ENCODE data around the gene LTA4H.

LTA4H gene

DNA sequence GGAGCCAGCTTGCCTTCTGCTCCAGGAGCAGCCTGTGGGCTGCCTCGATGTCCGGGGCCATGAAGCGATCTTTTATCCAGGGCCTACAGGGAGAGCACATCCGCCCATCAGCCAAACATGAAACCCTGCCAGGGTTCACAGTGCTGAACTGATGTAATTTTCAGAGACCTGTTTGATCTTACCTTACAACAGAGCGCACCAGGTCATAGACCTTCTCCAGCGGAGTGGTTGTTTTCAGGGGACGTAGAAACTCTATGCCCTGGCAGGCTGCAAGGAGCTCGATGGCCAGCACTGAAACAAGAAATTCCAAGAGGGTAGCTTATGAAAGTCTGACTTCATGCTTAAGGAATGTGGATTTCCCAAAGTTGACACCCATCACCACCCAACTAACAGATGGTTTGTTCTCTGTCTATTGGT is 59.0 kb downstream of the LTA4H start:
- no peak for ATAC-seq

DNA sequence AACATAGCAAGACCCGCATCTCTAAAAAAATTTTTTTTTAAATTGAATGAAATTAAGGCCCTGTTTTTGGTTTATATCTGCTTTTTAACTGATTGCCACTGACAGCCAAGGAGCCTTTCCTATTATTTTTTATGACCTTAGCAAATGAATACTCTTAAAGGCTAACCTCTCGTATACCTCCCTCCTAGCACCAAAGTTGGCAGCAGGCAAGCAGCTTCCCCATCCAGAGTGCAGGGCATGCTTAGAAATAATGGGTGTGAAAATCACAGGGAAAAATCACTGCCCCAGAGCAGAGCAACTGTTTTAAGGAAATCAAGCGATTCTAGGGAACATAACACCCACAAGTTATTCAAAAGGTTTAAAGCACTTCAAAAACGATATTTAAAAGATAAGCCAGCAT is 59.9 kb downstream of the LTA4H start:
- TF ChIP-seq RARB (CRISPR knock-in tag; IDR thresholded peaks at IDR 0.05) (no peak), ESRRG (CRISPR knock-in tag; IDR thresholded peaks at IDR 0.05) (no peak), ZNF8 (CRISPR knock-in tag; IDR thresholded peaks at IDR 0.05) (no peak), TOX (CRISPR knock-in tag; IDR thresholded peaks at IDR 0.05; ENCODE audit: borderline replicate concordance) (no peak), SNAI2 (CRISPR knock-in tag; IDR thresholded peaks at IDR 0.05) (no peak), ZNF70 (CRISPR knock-in tag; IDR thresholded peaks at IDR 0.05) (no peak), OSR1 (CRISPR knock-in tag; IDR thresholded peaks at IDR 0.05) (no peak), ZFP3 (CRISPR knock-in tag; IDR thresholded peaks at IDR 0.05) (no peak), PPARA (CRISPR knock-in tag; IDR thresholded peaks at IDR 0.05; ENCODE audit: borderline replicate concordance) (no peak), BACH2 (CRISPR knock-in tag; IDR thresholded peaks at IDR 0.05; ENCODE audit: borderline replicate concordance) (no peak), ZNF565 (CRISPR knock-in tag; conservative IDR thresholded peaks at IDR 0.05; ENCODE audit: low read depth) (no peak), ZFP30 (CRISPR knock-in tag; IDR thresholded peaks at IDR 0.05) (no peak), ISL1 (CRISPR knock-in tag; IDR thresholded peaks at IDR 0.05) (no peak)
- TF ChIP-seq, protein P1, sequence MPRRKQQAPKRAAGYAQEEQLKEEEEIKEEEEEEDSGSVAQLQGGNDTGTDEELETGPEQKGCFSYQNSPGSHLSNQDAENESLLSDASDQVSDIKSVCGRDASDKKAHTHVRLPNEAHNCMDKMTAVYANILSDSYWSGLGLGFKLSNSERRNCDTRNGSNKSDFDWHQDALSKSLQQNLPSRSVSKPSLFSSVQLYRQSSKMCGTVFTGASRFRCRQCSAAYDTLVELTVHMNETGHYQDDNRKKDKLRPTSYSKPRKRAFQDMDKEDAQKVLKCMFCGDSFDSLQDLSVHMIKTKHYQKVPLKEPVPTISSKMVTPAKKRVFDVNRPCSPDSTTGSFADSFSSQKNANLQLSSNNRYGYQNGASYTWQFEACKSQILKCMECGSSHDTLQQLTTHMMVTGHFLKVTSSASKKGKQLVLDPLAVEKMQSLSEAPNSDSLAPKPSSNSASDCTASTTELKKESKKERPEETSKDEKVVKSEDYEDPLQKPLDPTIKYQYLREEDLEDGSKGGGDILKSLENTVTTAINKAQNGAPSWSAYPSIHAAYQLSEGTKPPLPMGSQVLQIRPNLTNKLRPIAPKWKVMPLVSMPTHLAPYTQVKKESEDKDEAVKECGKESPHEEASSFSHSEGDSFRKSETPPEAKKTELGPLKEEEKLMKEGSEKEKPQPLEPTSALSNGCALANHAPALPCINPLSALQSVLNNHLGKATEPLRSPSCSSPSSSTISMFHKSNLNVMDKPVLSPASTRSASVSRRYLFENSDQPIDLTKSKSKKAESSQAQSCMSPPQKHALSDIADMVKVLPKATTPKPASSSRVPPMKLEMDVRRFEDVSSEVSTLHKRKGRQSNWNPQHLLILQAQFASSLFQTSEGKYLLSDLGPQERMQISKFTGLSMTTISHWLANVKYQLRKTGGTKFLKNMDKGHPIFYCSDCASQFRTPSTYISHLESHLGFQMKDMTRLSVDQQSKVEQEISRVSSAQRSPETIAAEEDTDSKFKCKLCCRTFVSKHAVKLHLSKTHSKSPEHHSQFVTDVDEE (CRISPR knock-in tag; IDR thresholded peaks at IDR 0.05): no peak
- TF ChIP-seq, protein P2, sequence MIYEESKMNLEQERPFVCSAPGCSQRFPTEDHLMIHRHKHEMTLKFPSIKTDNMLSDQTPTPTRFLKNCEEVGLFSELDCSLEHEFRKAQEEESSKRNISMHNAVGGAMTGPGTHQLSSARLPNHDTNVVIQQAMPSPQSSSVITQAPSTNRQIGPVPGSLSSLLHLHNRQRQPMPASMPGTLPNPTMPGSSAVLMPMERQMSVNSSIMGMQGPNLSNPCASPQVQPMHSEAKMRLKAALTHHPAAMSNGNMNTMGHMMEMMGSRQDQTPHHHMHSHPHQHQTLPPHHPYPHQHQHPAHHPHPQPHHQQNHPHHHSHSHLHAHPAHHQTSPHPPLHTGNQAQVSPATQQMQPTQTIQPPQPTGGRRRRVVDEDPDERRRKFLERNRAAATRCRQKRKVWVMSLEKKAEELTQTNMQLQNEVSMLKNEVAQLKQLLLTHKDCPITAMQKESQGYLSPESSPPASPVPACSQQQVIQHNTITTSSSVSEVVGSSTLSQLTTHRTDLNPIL (CRISPR knock-in tag; IDR thresholded peaks at IDR 0.05; ENCODE audit: low read depth): no peak
- ATAC-seq: no peak

More for the DNA sequence above, 59.0 kb downstream of the LTA4H start:
- TF ChIP-seq ZNF8 (CRISPR knock-in tag; IDR thresholded peaks at IDR 0.05): no peak

DNA sequence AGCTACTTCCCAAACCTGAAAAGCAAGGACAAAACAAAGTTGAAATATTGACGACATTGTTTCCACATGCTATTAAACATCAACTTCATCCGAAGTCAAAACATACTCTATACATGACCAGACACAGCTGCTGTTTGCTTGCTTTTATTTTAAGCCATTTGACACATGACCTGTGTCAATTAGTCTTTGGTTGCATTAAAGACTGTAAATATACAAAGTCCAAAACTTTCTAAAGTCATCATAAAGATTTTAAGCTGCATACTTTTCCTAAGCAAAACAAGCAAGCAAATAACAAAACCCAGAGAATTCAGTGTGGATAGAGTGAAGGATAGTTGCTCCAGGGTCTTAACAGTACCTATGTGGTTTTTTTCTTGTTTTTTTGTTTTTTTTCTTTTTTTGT is 61.0 kb downstream of the LTA4H start:
- TF ChIP-seq ZNF565 (CRISPR knock-in tag; conservative IDR thresholded peaks at IDR 0.05; ENCODE audit: low read depth): no peak
- TF ChIP-seq, protein P1 (CRISPR knock-in tag; IDR thresholded peaks at IDR 0.05): no peak
- TF ChIP-seq, protein P3, sequence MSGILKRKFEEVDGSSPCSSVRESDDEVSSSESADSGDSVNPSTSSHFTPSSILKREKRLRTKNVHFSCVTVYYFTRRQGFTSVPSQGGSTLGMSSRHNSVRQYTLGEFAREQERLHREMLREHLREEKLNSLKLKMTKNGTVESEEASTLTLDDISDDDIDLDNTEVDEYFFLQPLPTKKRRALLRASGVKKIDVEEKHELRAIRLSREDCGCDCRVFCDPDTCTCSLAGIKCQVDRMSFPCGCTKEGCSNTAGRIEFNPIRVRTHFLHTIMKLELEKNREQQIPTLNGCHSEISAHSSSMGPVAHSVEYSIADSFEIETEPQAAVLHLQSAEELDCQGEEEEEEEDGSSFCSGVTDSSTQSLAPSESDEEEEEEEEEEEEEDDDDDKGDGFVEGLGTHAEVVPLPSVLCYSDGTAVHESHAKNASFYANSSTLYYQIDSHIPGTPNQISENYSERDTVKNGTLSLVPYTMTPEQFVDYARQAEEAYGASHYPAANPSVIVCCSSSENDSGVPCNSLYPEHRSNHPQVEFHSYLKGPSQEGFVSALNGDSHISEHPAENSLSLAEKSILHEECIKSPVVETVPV (CRISPR knock-in tag; IDR thresholded peaks at IDR 0.05): no peak
- no peak for TF ChIP-seq GLIS3 (CRISPR knock-in tag; IDR thresholded peaks at IDR 0.05)
- TF ChIP-seq, protein P4, sequence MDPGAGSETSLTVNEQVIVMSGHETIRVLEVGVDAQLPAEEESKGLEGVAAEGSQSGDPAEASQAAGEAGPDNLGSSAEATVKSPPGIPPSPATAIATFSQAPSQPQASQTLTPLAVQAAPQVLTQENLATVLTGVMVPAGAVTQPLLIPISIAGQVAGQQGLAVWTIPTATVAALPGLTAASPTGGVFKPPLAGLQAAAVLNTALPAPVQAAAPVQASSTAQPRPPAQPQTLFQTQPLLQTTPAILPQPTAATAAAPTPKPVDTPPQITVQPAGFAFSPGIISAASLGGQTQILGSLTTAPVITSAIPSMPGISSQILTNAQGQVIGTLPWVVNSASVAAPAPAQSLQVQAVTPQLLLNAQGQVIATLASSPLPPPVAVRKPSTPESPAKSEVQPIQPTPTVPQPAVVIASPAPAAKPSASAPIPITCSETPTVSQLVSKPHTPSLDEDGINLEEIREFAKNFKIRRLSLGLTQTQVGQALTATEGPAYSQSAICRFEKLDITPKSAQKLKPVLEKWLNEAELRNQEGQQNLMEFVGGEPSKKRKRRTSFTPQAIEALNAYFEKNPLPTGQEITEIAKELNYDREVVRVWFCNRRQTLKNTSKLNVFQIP (CRISPR knock-in tag; IDR thresholded peaks at IDR 0.05; ENCODE audit: borderline replicate concordance, low read depth): no peak
- TF ChIP-seq ZFP3 (CRISPR knock-in tag; IDR thresholded peaks at IDR 0.05): no peak
- TF ChIP-seq ISL1 (CRISPR knock-in tag; IDR thresholded peaks at IDR 0.05): no peak
- TF ChIP-seq ZFP30 (CRISPR knock-in tag; IDR thresholded peaks at IDR 0.05): no peak
- no peak for TF ChIP-seq OSR1 (CRISPR knock-in tag; IDR thresholded peaks at IDR 0.05)
- TF ChIP-seq TOX (CRISPR knock-in tag; IDR thresholded peaks at IDR 0.05; ENCODE audit: borderline replicate concordance): no peak
- TF ChIP-seq BACH2 (CRISPR knock-in tag; IDR thresholded peaks at IDR 0.05; ENCODE audit: borderline replicate concordance): no peak
- no peak for TF ChIP-seq ARNTL (CRISPR knock-in tag; IDR thresholded peaks at IDR 0.05; ENCODE audit: borderline replicate concordance, low read depth)
- no peak for TF ChIP-seq PPARA (CRISPR knock-in tag; IDR thresholded peaks at IDR 0.05; ENCODE audit: borderline replicate concordance)
- TF ChIP-seq, protein P2 (CRISPR knock-in tag; IDR thresholded peaks at IDR 0.05; ENCODE audit: low read depth): no peak
- TF ChIP-seq ZNF8 (CRISPR knock-in tag; IDR thresholded peaks at IDR 0.05): no peak
- TF ChIP-seq SNAI2 (CRISPR knock-in tag; IDR thresholded peaks at IDR 0.05): no peak
- TF ChIP-seq, protein P5, sequence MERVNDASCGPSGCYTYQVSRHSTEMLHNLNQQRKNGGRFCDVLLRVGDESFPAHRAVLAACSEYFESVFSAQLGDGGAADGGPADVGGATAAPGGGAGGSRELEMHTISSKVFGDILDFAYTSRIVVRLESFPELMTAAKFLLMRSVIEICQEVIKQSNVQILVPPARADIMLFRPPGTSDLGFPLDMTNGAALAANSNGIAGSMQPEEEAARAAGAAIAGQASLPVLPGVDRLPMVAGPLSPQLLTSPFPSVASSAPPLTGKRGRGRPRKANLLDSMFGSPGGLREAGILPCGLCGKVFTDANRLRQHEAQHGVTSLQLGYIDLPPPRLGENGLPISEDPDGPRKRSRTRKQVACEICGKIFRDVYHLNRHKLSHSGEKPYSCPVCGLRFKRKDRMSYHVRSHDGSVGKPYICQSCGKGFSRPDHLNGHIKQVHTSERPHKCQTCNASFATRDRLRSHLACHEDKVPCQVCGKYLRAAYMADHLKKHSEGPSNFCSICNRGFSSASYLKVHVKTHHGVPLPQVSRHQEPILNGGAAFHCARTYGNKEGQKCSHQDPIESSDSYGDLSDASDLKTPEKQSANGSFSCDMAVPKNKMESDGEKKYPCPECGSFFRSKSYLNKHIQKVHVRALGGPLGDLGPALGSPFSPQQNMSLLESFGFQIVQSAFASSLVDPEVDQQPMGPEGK (CRISPR knock-in tag; IDR thresholded peaks at IDR 0.05; ENCODE audit: borderline replicate concordance): no peak
- no peak for TF ChIP-seq CSDC2 (CRISPR knock-in tag; IDR thresholded peaks at IDR 0.05)
- no peak for TF ChIP-seq ESRRG (CRISPR knock-in tag; IDR thresholded peaks at IDR 0.05)
- TF ChIP-seq ZNF70 (CRISPR knock-in tag; IDR thresholded peaks at IDR 0.05): no peak

More for the DNA sequence above, 61.0 kb downstream of the LTA4H start:
- no peak for ATAC-seq
